ENCODE measurements around the gene SH3GL1.

The SH3GL1 gene

GRCh38 chr19:4328243-4328990, 71.9 kb downstream of the SH3GL1 start:
- Histone ChIP-seq H3K4me1 (ENCODE audit: control insufficient read depth, insufficient read depth, low read length) (no peaks in the 10 kb centered on the region), H3K9me3 (ENCODE audit: control insufficient read depth, low read length) (no peaks in the 10 kb centered on the region), H3K27me3 (replicated peaks; ENCODE audit: control insufficient read depth, insufficient read depth, low read length) (peaks cover 20% of the 10 kb centered on the region), H3K36me3 (ENCODE audit: control insufficient read depth, insufficient read depth, low read length, severe bottlenecking) (no peaks in the 10 kb centered on the region), H3K4me3 (ENCODE audit: low read length) (peak overlapping the region; percentile 66), H3K9ac (ENCODE audit: low read length) (no peak overlapping the region)
- DNase-seq (ENCODE audit: low read depth), result peak; percentile 97

GRCh38 chr19:4327877-4328242, 72.5 kb downstream of the SH3GL1 start:
- Histone ChIP-seq H3K9ac (ENCODE audit: low read length) (no peak overlapping the region), H3K36me3 (ENCODE audit: control insufficient read depth, insufficient read depth, low read length, severe bottlenecking) (no peaks in the 10 kb centered on the region), H3K27me3 (replicated peaks; ENCODE audit: control insufficient read depth, insufficient read depth, low read length) (peaks cover 23% of the 10 kb centered on the region), H3K4me1 (ENCODE audit: control insufficient read depth, insufficient read depth, low read length) (no peaks in the 10 kb centered on the region), H3K9me3 (ENCODE audit: control insufficient read depth, low read length) (no peaks in the 10 kb centered on the region), H3K4me3 (ENCODE audit: low read length) (no peak overlapping the region)
- no peak for DNase-seq (ENCODE audit: low read depth)

DNA sequence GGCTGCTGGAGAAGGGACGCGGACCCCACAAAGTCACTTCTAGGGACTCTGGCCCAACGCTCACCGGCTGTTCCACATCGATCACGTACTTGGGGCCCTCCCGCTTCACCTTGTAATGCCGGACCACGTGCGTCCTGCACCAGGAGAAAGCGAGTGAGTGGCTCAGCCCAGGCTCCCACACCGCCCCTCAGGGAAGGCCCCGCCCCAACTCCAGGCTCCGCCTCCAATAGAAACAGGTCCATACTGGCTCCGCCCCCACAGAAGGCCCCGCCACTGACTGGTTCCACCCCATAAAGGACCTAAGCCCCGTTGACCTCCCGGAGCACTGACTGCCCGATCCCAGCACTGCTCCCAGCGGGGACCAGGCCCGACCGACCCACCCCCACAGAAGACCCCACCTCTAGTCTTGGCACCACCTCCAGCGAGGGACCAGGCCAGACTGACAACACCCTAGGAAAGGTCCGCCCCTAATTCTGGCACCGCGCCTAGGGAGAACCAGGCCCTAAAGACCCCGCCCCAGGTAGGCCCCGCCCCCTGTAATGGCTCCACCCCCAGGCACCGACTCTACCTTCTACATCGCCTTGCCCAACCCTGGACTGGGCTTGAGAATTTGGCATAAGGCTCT, 73.0 kb downstream of the SH3GL1 start:
- Histone ChIP-seq H3K4me1 (ENCODE audit: control insufficient read depth, insufficient read depth, low read length) (no peaks in the 10 kb centered on the region), H3K9ac (ENCODE audit: low read length) (no peak overlapping the region), H3K4me3 (ENCODE audit: low read length) (no peak overlapping the region)

DNA sequence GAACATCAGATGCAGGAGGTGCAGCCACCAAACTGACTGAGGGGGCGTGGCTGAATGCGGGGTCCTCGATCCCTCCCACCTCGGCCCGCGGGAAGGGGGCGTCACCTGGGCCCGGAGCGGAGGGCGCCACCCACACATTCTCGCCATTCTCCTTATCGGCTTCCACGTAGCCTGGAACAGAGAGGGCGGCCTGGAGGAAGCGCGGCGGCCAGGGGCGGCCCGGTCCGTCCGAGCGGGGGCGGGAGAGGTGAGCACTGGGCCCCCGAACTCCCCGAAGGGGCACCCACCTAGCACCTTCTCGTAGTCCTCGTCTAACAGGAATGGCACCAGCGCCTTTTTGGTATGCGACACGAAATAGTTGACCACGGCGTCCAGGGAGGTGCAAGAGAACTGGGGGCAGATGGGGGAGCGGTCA, 73.5 kb downstream of the SH3GL1 start:
- Histone ChIP-seq H3K4me1 (ENCODE audit: control insufficient read depth, insufficient read depth, low read length) (no peaks in the 10 kb centered on the region), H3K27me3 (replicated peaks; ENCODE audit: control insufficient read depth, insufficient read depth, low read length) (peaks cover 24% of the 10 kb centered on the region), H3K36me3 (ENCODE audit: control insufficient read depth, insufficient read depth, low read length, severe bottlenecking) (no peaks in the 10 kb centered on the region), H3K9me3 (ENCODE audit: control insufficient read depth, low read length) (no peaks in the 10 kb centered on the region), H3K9ac (ENCODE audit: low read length) (no peak overlapping the region), H3K4me3 (ENCODE audit: low read length) (no peak overlapping the region)
- DNase-seq (ENCODE audit: low read depth), result no peak

More for the DNA sequence above, 73.0 kb downstream of the SH3GL1 start:
- peak; percentile 47 for DNase-seq (ENCODE audit: low read depth)
- Histone ChIP-seq H3K36me3 (ENCODE audit: control insufficient read depth, insufficient read depth, low read length, severe bottlenecking) (no peaks in the 10 kb centered on the region), H3K27me3 (replicated peaks; ENCODE audit: control insufficient read depth, insufficient read depth, low read length) (peaks cover 24% of the 10 kb centered on the region), H3K9me3 (ENCODE audit: control insufficient read depth, low read length) (no peaks in the 10 kb centered on the region)

- no peaks in the 10 kb centered on the region for H3K4me1 ChIP-seq (ENCODE audit: control insufficient read depth, insufficient read depth, low read length)
- peaks cover 24% of the 10 kb centered on the region for H3K27me3 ChIP-seq (replicated peaks; ENCODE audit: control insufficient read depth, insufficient read depth, low read length)
- H3K9ac ChIP-seq (ENCODE audit: low read length), result no peak overlapping the region
- H3K4me3 ChIP-seq (ENCODE audit: low read length), result no peak overlapping the region
- DNase-seq (ENCODE audit: low read depth), result no peak
- no peaks in the 10 kb centered on the region for H3K36me3 ChIP-seq (ENCODE audit: control insufficient read depth, insufficient read depth, low read length, severe bottlenecking)
- H3K9me3 ChIP-seq (ENCODE audit: control insufficient read depth, low read length), result no peaks in the 10 kb centered on the region
Measured at GRCh38 chr19:4326215-4326836, 74.0 kb downstream of the SH3GL1 start.

- no peaks in the 10 kb centered on the region for H3K36me3 ChIP-seq (ENCODE audit: control insufficient read depth, insufficient read depth, low read length, severe bottlenecking)
- DNase-seq (ENCODE audit: low read depth), result no peak
- H3K9me3 ChIP-seq (ENCODE audit: control insufficient read depth, low read length), result no peaks in the 10 kb centered on the region
- H3K9ac ChIP-seq (ENCODE audit: low read length), result no peak overlapping the region
- no peak overlapping the region for H3K4me3 ChIP-seq (ENCODE audit: low read length)
- no peaks in the 10 kb centered on the region for H3K4me1 ChIP-seq (ENCODE audit: control insufficient read depth, insufficient read depth, low read length)
- H3K27me3 ChIP-seq (replicated peaks; ENCODE audit: control insufficient read depth, insufficient read depth, low read length), result peaks cover 37% of the 10 kb centered on the region
Measured at GRCh38 chr19:4324228-4324627, 76.1 kb downstream of the SH3GL1 start.

DNA sequence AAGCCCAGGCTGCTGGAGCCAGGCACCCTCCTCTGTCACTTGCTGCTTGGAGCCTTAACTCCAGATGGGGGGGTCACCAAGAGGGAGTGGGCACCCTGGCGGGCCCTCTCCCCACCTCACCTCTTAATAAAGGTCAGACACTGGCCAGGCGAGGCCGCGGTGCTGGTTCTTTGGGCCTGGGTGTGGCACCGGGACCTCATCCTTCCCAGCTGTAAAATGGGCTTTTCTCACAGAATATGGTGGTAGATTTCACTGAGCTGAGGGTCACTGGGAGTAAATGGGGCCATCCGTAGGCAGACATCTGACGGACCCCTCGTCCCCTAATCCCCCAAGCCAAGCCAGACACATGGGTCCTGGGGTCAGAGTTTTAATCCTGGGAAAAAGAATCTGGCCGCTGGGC, 76.7 kb downstream of the SH3GL1 start:
- Histone ChIP-seq H3K36me3 (ENCODE audit: control insufficient read depth, insufficient read depth, low read length, severe bottlenecking) (no peaks in the 10 kb centered on the region), H3K27me3 (replicated peaks; ENCODE audit: control insufficient read depth, insufficient read depth, low read length) (peaks cover 38% of the 10 kb centered on the region), H3K4me1 (ENCODE audit: control insufficient read depth, insufficient read depth, low read length) (no peaks in the 10 kb centered on the region), H3K9me3 (ENCODE audit: control insufficient read depth, low read length) (no peaks in the 10 kb centered on the region), H3K4me3 (ENCODE audit: low read length) (no peak overlapping the region), H3K9ac (ENCODE audit: low read length) (no peak overlapping the region)
- DNase-seq (ENCODE audit: low read depth), result no peak

- Histone ChIP-seq H3K9me3 (ENCODE audit: control insufficient read depth, low read length) (no peaks in the 10 kb centered on the region), H3K4me1 (ENCODE audit: control insufficient read depth, insufficient read depth, low read length) (no peaks in the 10 kb centered on the region), H3K9ac (ENCODE audit: low read length) (no peak overlapping the region), H3K4me3 (ENCODE audit: low read length) (no peak overlapping the region), H3K27me3 (replicated peaks; ENCODE audit: control insufficient read depth, insufficient read depth, low read length) (peaks cover 38% of the 10 kb centered on the region), H3K36me3 (ENCODE audit: control insufficient read depth, insufficient read depth, low read length, severe bottlenecking) (no peaks in the 10 kb centered on the region)
- no peak for DNase-seq (ENCODE audit: low read depth)
Measured at GRCh38 chr19:4322942-4323665, 77.2 kb downstream of the SH3GL1 start.

DNA sequence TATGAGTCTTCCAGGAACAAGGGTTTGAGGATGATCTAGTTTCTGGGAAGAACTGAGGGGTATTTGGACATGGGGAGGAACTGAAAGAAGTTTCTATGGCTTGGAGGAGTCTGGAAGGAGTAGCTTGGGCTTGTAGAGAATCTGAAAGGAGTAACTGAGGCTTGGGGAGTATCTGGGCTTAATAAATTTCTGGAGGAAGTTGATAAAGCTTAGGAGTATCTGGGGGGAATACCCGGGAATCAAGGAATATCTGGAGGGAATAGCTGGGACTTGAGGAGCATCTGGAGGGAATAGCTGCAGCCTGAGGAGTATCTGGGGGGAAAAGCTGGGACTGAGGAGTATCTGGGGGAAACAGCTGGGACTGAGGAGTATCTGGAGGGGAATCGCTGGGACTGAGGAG, 79.9 kb downstream of the SH3GL1 start:
- DNase-seq (ENCODE audit: low read depth), result no peak
- H3K36me3 ChIP-seq (ENCODE audit: control insufficient read depth, insufficient read depth, low read length, severe bottlenecking), result no peaks in the 10 kb centered on the region
- H3K4me1 ChIP-seq (ENCODE audit: control insufficient read depth, insufficient read depth, low read length), result no peaks in the 10 kb centered on the region
- H3K27me3 ChIP-seq (replicated peaks; ENCODE audit: control insufficient read depth, insufficient read depth, low read length), result peaks cover 17% of the 10 kb centered on the region
- H3K9me3 ChIP-seq (ENCODE audit: control insufficient read depth, low read length), result no peaks in the 10 kb centered on the region
- H3K9ac ChIP-seq (ENCODE audit: low read length), result no peak overlapping the region
- no peak overlapping the region for H3K4me3 ChIP-seq (ENCODE audit: low read length)

- H3K4me1 ChIP-seq (ENCODE audit: control insufficient read depth, insufficient read depth, low read length), result no peaks in the 10 kb centered on the region
Measured at GRCh38 chr19:4319067-4319718, 81.2 kb downstream of the SH3GL1 start.

GRCh38 chr19:4318460-4318859, 81.9 kb downstream of the SH3GL1 start:
- Histone ChIP-seq H3K9me3 (ENCODE audit: control insufficient read depth, low read length) (no peaks in the 10 kb centered on the region), H3K4me3 (ENCODE audit: low read length) (no peak overlapping the region), H3K9ac (ENCODE audit: low read length) (no peak overlapping the region), H3K27me3 (replicated peaks; ENCODE audit: control insufficient read depth, insufficient read depth, low read length) (peaks cover 17% of the 10 kb centered on the region), H3K4me1 (ENCODE audit: control insufficient read depth, insufficient read depth, low read length) (no peaks in the 10 kb centered on the region), H3K36me3 (ENCODE audit: control insufficient read depth, insufficient read depth, low read length, severe bottlenecking) (no peaks in the 10 kb centered on the region)
- DNase-seq (ENCODE audit: low read depth), result no peak

More at GRCh38 chr19:4319067-4319718, 81.2 kb downstream of the SH3GL1 start:
- H3K4me3 ChIP-seq (ENCODE audit: low read length), result no peak overlapping the region
- no peak overlapping the region for H3K9ac ChIP-seq (ENCODE audit: low read length)
- H3K27me3 ChIP-seq (replicated peaks; ENCODE audit: control insufficient read depth, insufficient read depth, low read length), result peaks cover 17% of the 10 kb centered on the region
- no peaks in the 10 kb centered on the region for H3K9me3 ChIP-seq (ENCODE audit: control insufficient read depth, low read length)
- no peaks in the 10 kb centered on the region for H3K36me3 ChIP-seq (ENCODE audit: control insufficient read depth, insufficient read depth, low read length, severe bottlenecking)
- no peak for DNase-seq (ENCODE audit: low read depth)
